GM12873 (cell line): ENCODE measurements around the gene TUFM.

Experiments
- CTCF ChIP-seq: IDR thresholded peaks from 2 replicates; pipeline ENCODE4 v1.5.1; 2012; ENCODE audit warnings: low read depth, mild to moderate bottlenecking, moderate library complexity, low read length, control low read depth; ENCODE audit not compliant: insufficient read depth; ENCODE audit errors: missing control alignments

Gene TUFM

DNA sequence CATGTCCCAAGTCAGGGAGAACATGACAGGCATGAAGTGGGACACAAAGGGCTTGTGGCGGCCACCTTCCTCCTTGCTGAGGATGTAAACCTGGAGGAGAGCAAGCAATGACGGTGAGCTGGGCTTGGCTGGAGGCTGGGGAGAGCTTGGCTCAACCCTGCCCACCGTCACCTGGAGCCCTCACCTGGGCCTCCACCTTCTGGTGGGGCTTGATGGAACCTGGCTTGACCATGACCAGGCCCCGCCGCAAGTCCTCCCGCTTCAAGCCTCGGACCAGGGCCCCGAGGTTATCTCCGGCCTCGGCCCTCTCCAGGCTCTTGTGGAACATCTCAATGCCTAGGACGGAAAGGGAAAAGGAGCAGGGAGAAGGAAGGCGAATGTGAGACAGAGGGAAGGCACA is 2.4 kb downstream of the TUFM start:
- TF ChIP-seq CTCF = no peak

GRCh38 chr16:28842696-28843095 is 3.5 kb downstream of the TUFM start:
- TF ChIP-seq CTCF = no peak

DNA sequence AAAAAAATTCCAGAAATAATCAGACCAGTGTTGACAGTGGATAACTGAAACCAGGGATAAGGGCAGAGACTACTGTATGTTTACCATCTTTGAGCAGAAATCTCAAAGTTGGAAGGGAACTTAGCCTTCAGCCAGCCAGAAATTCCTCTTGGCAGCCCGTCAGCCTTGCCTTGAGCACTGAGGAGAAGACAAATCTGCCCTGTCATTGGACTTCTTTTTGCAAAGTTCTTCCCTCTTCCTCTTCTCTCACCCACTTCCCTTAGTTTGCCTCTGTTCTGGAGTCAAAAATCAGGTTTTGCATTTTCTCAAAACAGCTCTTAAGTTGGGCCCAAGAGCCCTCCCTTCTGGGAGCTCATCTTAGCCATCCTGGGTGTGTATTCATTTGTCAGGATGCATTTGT is 6.2 kb downstream of the TUFM start:
- no peak for TF ChIP-seq CTCF

DNA sequence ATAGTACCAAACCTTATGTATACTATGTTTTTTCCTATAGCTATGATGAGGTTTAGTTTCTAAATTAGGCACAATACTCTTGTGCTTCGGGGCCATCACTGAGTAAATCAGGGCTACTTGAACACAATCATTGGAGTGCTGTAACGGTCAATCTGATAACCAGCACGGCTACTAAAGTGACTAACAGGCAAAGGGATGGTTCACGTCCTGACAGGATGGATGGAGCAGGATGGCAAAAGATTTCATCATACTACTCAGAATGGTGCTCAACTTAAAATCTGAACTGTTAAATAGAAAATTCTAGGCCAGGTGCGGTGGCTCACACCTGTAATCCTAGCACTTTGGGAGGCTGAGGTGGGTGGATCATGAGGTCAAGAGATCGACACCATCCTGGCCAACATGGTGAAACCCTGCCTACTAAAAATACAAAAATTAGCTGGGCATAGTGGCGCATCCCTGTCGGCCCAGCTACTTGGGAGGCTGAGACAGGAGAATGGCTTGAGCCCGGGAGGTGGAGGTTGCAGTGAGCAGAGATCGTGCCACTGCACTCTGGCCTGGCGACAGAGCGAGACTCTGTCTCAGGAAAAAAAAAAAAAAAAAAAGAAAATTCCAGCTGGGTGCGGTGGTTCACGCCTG is 7.0 kb downstream of the TUFM start:
- no peak for TF ChIP-seq CTCF

GRCh38 chr16:28838558-28838918 is 7.6 kb downstream of the TUFM start:
- no peak for TF ChIP-seq CTCF

DNA sequence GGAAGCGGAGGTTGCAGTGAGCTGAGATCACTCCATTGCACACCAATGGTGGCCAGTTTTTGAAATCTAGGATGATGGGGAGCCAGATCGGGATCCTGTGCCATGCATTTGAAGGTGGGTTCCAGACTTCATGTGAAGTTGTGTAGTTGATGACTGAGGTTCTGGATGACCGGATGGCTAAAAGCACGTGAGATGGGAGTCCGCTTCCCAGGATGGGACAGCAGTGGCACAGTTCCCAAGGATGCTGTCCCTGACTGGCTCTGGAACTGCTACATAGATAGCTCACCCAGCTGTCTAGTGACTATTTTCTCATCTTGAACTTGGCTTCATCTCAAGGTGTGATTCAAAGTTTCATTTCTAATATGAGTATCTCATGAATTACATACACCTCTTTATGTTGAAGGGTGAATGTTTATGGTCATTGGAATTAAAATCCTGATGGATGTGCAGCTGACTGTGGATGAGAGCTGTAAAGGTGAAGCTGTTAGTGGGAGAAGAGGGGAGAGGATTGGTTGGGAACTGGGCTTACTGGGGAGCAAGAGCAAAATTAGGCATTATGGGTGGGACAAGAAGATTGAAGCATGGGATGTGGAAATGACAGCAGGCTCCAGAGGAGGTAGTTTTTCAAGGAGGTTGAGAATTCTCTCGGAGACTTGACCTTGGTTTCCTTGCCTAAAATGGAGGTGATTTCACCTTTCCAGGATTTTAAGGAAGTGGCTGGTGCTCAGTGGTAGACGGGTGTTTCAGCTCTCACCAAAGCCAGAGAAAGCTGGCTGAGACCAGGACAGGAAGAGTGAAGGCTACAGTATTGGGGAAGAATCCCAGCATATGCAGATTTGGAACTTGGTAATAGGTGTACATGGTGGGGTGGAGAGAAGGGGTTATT is 8.2 kb downstream of the TUFM start:
- TF ChIP-seq CTCF = no peak

DNA sequence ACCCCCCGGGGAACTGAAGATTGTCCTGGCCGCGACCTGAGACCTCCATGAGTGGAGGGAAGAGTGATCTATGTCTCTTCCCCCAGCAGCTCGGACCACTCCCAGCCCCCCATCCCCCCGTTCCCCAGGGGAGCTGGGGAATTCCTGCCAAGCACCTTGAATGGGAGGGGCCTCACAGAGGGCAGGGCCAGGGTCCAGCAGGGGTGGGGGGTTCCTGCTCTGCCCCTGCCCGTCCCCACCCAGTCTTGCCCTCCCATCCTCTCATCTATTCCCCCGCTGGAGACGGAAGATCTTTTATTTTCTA is 9.4 kb downstream of the TUFM start:
- no peak for TF ChIP-seq CTCF
